GM23338 (cell line): ENCODE results near the gene TP53. TPM values are rescaled to one million over a fixed set of nuclear protein-coding genes. Genes with fewer than 3 reads are reported as not detected.

ENCODE experiments used
- ATAC-seq: fragments of 200-7000 bp; cut with Tn5 transposase; 3 replicates; pipeline ENCODE4 v1.9.1; 2020
- DNase-seq: peaks from one replicate; pipeline ENCODE4 v3.0.0-alpha.2; 2015; ENCODE audit warnings: low spot score
- H2AFZ ChIP-seq: fragments of 200-600 bp; sonication (generic); 2 replicates; pipeline ENCODE4 v1.8.0; 2016; ENCODE audit warnings: antibody characterized with exemption, mild to moderate bottlenecking, moderate library complexity
- H3F3A ChIP-seq: fragments of 200-600 bp; sonication (generic); replicated peaks from 2 replicates; pipeline ENCODE4 v1.8.0; 2017; ENCODE audit warnings: antibody characterized with exemption, mixed run types, low read depth
- H3K27ac ChIP-seq: fragments of 200-600 bp; sonication (generic); 2 replicates; pipeline ENCODE4 v1.6.1; 2016; ENCODE audit warnings: low read depth
- H3K27me3 ChIP-seq: fragments of 200-600 bp; sonication (generic); 2 replicates; pipeline ENCODE4 v1.8.0; 2016; ENCODE audit warnings: mild to moderate bottlenecking, mixed run types, moderate library complexity; ENCODE audit not compliant: insufficient read depth
- H3K36me3 ChIP-seq: fragments of 200-600 bp; sonication (generic); 2 replicates; pipeline ENCODE4 v1.8.0; 2016; ENCODE audit warnings: mild to moderate bottlenecking; ENCODE audit not compliant: insufficient read depth
- H3K4me1 ChIP-seq: fragments of 200-600 bp; sonication (generic); 2 replicates; pipeline ENCODE4 v1.8.0; 2016; ENCODE audit warnings: mild to moderate bottlenecking, moderate library complexity; ENCODE audit not compliant: insufficient read depth
- H3K4me2 ChIP-seq: fragments of 200-600 bp; sonication (generic); 2 replicates; pipeline ENCODE4 v1.7.1; 2017; ENCODE audit warnings: mixed run types
- H3K4me3 ChIP-seq: fragments of 200-600 bp; sonication (generic); 2 replicates; pipeline ENCODE4 v1.6.1; 2016; ENCODE audit warnings: mixed run types
- H3K79me2 ChIP-seq: fragments of 200-600 bp; sonication (generic); replicated peaks from 2 replicates; pipeline ENCODE4 v1.8.0; 2017; ENCODE audit warnings: mild to moderate bottlenecking; ENCODE audit not compliant: insufficient read depth
- H3K9me2 ChIP-seq: fragments of 200-600 bp; sonication (generic); 2 replicates; pipeline ENCODE4 v1.8.0; 2017; ENCODE audit not compliant: insufficient read depth
- H4K20me1 ChIP-seq: fragments of 200-600 bp; sonication (generic); replicated peaks from 2 replicates; pipeline ENCODE4 v1.8.0; 2017; ENCODE audit warnings: mild to moderate bottlenecking; ENCODE audit not compliant: insufficient read depth
- H3K27ac Mint-ChIP-seq: 2 replicates; pipeline ENCODE4 v1.8.0; 2020; ENCODE audit warnings: inconsistent platforms, mild to moderate bottlenecking, moderate library complexity, mixed read lengths
- H3K27me3 Mint-ChIP-seq: 3 replicates; pipeline ENCODE4 v1.8.0; 2022; ENCODE audit warnings: low read depth, mild to moderate bottlenecking, moderate library complexity, mixed read lengths, inconsistent platforms; ENCODE audit not compliant: insufficient read depth, poor library complexity
- H3K36me3 Mint-ChIP-seq: 3 replicates; pipeline ENCODE4 v1.8.0; 2021; ENCODE audit warnings: low read depth, mild to moderate bottlenecking, inconsistent platforms, moderate library complexity, mixed read lengths
- H3K4me1 Mint-ChIP-seq: 3 replicates; pipeline ENCODE4 v1.8.0; 2020; ENCODE audit warnings: mild to moderate bottlenecking, inconsistent platforms, mixed read lengths
- H3K4me3 Mint-ChIP-seq: 3 replicates; pipeline ENCODE4 v1.8.0; 2021; ENCODE audit warnings: moderate library complexity, mild to moderate bottlenecking, inconsistent platforms, mixed read lengths
- H3K9me3 Mint-ChIP-seq: 3 replicates; pipeline ENCODE4 v1.8.0; 2020; ENCODE audit warnings: moderate library complexity, mild to moderate bottlenecking, inconsistent platforms, mixed read lengths
- CREB1 ChIP-seq: fragments of 250-450 bp; sonication (Bioruptor Pico); IDR thresholded peaks from 2 replicates; pipeline ENCODE4 v1.5.0; 2020; ENCODE audit warnings: low read depth, mild to moderate bottlenecking, moderate library complexity
- EZH2 ChIP-seq: fragments of 200-600 bp; sonication (generic); IDR thresholded peaks from one replicate; pipeline ENCODE4 v1.8.0; 2017; ENCODE audit warnings: antibody characterized with exemption, mild to moderate bottlenecking, low read depth; ENCODE audit not compliant: unreplicated experiment
- EZH2phosphoT487 ChIP-seq: fragments of 200-600 bp; sonication (generic); IDR thresholded peaks from one replicate; pipeline ENCODE4 v1.8.1; 2018; ENCODE audit warnings: antibody characterized with exemption; ENCODE audit not compliant: unreplicated experiment
- JUNB ChIP-seq: IDR thresholded peaks from one replicate; pipeline ENCODE4 v1.6.1; 2016; ENCODE audit warnings: antibody characterized with exemption; ENCODE audit not compliant: unreplicated experiment
- NANOG ChIP-seq: IDR thresholded peaks from 2 replicates; pipeline ENCODE4 v1.6.1; 2016; ENCODE audit warnings: antibody characterized with exemption, borderline replicate concordance
- POLR2AphosphoS5 ChIP-seq: IDR thresholded peaks from 2 replicates; pipeline ENCODE4 v1.6.1; 2016; ENCODE audit warnings: antibody characterized with exemption, low read depth
- STAT1 ChIP-seq: IDR thresholded peaks from one replicate; pipeline ENCODE4 v1.6.1; 2016; ENCODE audit warnings: antibody characterized with exemption; ENCODE audit not compliant: unreplicated experiment
- ZNF114 ChIP-seq: fragments of 250-450 bp; sonication (Bioruptor Pico); IDR thresholded peaks from 2 replicates; pipeline ENCODE4 v1.5.0; 2020; ENCODE audit warnings: mild to moderate bottlenecking, moderate library complexity
- ZNF331 ChIP-seq: fragments of 250-450 bp; sonication (Bioruptor Pico); IDR thresholded peaks from 2 replicates; pipeline ENCODE4 v1.5.0; 2020; ENCODE audit warnings: low read depth, mild to moderate bottlenecking, moderate library complexity
- polyA plus RNA-seq: library from polyadenylated mRNA; unstranded; fragments of >200 nt; fragmentation: Nextera tagmentation; extraction: Ambion mirVana; gene quantifications from 2 replicates; pipeline ENCODE4 v1.2.1, GENCODE V29; 2016
- total RNA-seq: library from RNA; depleted of rRNA; stranded (reverse); fragments of >200 nt; shearing (Covaris generic); gene quantifications from 2 replicates; pipeline ENCODE4 v1.2.3, GENCODE V29; 2014
- TF ChIP-seq, protein P1 (sequence below): IDR thresholded peaks from 2 replicates; pipeline ENCODE4 v1.6.1; 2016; ENCODE audit warnings: antibody characterized with exemption
- TF ChIP-seq, protein P2 (sequence below): fragments of 250-450 bp; sonication (Bioruptor Pico); IDR thresholded peaks from 2 replicates; pipeline ENCODE4 v1.5.0; 2020; ENCODE audit warnings: mild to moderate bottlenecking, moderate library complexity
- TF ChIP-seq, protein P3 (sequence below): IDR thresholded peaks from one replicate; pipeline ENCODE4 v1.6.1; 2018; ENCODE audit warnings: antibody characterized with exemption; ENCODE audit not compliant: unreplicated experiment
- TF ChIP-seq, protein P4 (sequence below), 2 experiments: fragments of 200-600 bp in 1 of 2; sonication (generic) in 1 of 2; conservative IDR thresholded peaks; 2 replicates each; pipeline versions ENCODE4 v1.5.1 to v1.6.1; 2016 to 2017; ENCODE audit warnings: antibody characterized with exemption in 2 of 2, low read depth in 2 of 2, mild to moderate bottlenecking in 2 of 2, moderate library complexity in 1 of 2

The TP53 gene
- total and polyA plus RNA-seq, 2 experiments from 2014 or later, result 119 to 154 TPM

DNA sequence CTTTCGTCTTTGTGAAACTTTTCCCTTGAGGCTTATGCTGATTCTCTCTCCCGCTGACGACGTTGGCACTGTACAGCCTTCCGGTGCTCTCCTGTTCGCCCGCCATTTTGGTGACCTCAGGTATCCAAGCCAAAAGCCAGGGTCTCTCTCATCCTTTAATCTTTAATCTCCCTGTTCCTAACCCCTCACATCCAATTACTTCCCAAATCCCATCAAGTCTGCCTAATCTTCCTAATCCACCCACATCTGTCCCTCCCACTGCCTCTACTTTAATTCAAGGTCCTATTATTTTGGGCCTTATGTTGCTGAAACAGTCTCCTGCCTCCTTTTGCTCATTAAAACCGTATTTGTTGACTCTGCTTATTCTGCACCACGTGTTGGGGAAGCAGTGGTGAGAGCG lies 8.3 kb upstream of the TP53 start:
- Histone ChIP-seq H3K4me2 (no peak overlapping the region), H4K20me1 (no peaks in the 10 kb centered on the region), H3K79me2 (no peaks in the 10 kb centered on the region), H3K4me3 (no peak overlapping the region), H3K9me2 (no peaks in the 10 kb centered on the region), H3F3A (no peaks in the 10 kb centered on the region), H3K36me3 (no peaks in the 10 kb centered on the region), H3K27ac (no peak overlapping the region), H3K27me3 (no peaks in the 10 kb centered on the region), H3K4me1 (no peaks in the 10 kb centered on the region), H2AFZ (no peak overlapping the region)
- peaks cover 29% of the 10 kb centered on the region for H3K36me3 Mint-ChIP-seq
- no peaks in the 10 kb centered on the region; the same call in 2 of the 3 replicates for H3K9me3 Mint-ChIP-seq
- H3K4me3 Mint-ChIP-seq, result no peak overlapping the region; the same call in 2 of the 3 replicates
- no peak for ATAC-seq
- H3K4me1 Mint-ChIP-seq, result no peaks in the 10 kb centered on the region
- DNase-seq, result no peak
- TF ChIP-seq POLR2AphosphoS5, result no peak
- TF ChIP-seq CREB1 (CRISPR knock-in tag), result no peak
- TF ChIP-seq EZH2, result no peak
- no peak for TF ChIP-seq EZH2phosphoT487
- no peak for TF ChIP-seq NANOG
- TF ChIP-seq JUNB, result no peak
- no peak for TF ChIP-seq ZNF331 (CRISPR knock-in tag)
- TF ChIP-seq, protein P1, sequence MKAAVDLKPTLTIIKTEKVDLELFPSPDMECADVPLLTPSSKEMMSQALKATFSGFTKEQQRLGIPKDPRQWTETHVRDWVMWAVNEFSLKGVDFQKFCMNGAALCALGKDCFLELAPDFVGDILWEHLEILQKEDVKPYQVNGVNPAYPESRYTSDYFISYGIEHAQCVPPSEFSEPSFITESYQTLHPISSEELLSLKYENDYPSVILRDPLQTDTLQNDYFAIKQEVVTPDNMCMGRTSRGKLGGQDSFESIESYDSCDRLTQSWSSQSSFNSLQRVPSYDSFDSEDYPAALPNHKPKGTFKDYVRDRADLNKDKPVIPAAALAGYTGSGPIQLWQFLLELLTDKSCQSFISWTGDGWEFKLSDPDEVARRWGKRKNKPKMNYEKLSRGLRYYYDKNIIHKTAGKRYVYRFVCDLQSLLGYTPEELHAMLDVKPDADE, result no peak
- no peak for TF ChIP-seq STAT1
- TF ChIP-seq, protein P2, sequence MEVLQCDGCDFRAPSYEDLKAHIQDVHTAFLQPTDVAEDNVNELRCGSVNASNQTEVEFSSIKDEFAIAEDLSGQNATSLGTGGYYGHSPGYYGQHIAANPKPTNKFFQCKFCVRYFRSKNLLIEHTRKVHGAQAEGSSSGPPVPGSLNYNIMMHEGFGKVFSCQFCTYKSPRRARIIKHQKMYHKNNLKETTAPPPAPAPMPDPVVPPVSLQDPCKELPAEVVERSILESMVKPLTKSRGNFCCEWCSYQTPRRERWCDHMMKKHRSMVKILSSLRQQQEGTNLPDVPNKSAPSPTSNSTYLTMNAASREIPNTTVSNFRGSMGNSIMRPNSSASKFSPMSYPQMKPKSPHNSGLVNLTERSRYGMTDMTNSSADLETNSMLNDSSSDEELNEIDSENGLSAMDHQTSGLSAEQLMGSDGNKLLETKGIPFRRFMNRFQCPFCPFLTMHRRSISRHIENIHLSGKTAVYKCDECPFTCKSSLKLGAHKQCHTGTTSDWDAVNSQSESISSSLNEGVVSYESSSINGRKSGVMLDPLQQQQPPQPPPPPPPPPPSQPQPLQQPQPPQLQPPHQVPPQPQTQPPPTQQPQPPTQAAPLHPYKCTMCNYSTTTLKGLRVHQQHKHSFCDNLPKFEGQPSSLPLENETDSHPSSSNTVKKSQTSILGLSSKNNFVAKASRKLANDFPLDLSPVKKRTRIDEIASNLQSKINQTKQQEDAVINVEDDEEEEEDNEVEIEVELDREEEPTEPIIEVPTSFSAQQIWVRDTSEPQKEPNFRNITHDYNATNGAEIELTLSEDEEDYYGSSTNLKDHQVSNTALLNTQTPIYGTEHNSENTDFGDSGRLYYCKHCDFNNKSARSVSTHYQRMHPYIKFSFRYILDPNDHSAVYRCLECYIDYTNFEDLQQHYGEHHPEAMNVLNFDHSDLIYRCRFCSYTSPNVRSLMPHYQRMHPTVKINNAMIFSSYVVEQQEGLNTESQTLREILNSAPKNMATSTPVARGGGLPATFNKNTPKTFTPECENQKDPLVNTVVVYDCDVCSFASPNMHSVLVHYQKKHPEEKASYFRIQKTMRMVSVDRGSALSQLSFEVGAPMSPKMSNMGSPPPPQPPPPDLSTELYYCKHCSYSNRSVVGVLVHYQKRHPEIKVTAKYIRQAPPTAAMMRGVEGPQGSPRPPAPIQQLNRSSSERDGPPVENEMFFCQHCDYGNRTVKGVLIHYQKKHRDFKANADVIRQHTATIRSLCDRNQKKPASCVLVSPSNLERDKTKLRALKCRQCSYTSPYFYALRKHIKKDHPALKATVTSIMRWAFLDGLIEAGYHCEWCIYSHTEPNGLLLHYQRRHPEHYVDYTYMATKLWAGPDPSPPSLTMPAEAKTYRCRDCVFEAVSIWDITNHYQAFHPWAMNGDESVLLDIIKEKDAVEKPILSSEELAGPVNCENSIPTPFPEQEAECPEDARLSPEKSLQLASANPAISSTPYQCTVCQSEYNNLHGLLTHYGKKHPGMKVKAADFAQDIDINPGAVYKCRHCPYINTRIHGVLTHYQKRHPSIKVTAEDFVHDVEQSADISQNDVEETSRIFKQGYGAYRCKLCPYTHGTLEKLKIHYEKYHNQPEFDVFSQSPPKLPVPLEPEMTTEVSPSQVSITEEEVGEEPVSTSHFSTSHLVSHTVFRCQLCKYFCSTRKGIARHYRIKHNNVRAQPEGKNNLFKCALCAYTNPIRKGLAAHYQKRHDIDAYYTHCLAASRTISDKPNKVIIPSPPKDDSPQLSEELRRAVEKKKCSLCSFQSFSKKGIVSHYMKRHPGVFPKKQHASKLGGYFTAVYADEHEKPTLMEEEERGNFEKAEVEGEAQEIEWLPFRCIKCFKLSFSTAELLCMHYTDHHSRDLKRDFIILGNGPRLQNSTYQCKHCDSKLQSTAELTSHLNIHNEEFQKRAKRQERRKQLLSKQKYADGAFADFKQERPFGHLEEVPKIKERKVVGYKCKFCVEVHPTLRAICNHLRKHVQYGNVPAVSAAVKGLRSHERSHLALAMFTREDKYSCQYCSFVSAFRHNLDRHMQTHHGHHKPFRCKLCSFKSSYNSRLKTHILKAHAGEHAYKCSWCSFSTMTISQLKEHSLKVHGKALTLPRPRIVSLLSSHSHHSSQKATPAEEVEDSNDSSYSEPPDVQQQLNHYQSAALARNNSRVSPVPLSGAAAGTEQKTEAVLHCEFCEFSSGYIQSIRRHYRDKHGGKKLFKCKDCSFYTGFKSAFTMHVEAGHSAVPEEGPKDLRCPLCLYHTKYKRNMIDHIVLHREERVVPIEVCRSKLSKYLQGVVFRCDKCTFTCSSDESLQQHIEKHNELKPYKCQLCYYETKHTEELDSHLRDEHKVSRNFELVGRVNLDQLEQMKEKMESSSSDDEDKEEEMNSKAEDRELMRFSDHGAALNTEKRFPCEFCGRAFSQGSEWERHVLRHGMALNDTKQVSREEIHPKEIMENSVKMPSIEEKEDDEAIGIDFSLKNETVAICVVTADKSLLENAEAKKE, result no peak
- TF ChIP-seq, protein P3, sequence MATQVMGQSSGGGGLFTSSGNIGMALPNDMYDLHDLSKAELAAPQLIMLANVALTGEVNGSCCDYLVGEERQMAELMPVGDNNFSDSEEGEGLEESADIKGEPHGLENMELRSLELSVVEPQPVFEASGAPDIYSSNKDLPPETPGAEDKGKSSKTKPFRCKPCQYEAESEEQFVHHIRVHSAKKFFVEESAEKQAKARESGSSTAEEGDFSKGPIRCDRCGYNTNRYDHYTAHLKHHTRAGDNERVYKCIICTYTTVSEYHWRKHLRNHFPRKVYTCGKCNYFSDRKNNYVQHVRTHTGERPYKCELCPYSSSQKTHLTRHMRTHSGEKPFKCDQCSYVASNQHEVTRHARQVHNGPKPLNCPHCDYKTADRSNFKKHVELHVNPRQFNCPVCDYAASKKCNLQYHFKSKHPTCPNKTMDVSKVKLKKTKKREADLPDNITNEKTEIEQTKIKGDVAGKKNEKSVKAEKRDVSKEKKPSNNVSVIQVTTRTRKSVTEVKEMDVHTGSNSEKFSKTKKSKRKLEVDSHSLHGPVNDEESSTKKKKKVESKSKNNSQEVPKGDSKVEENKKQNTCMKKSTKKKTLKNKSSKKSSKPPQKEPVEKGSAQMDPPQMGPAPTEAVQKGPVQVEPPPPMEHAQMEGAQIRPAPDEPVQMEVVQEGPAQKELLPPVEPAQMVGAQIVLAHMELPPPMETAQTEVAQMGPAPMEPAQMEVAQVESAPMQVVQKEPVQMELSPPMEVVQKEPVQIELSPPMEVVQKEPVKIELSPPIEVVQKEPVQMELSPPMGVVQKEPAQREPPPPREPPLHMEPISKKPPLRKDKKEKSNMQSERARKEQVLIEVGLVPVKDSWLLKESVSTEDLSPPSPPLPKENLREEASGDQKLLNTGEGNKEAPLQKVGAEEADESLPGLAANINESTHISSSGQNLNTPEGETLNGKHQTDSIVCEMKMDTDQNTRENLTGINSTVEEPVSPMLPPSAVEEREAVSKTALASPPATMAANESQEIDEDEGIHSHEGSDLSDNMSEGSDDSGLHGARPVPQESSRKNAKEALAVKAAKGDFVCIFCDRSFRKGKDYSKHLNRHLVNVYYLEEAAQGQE, result no peak
- TF ChIP-seq, protein P4, sequence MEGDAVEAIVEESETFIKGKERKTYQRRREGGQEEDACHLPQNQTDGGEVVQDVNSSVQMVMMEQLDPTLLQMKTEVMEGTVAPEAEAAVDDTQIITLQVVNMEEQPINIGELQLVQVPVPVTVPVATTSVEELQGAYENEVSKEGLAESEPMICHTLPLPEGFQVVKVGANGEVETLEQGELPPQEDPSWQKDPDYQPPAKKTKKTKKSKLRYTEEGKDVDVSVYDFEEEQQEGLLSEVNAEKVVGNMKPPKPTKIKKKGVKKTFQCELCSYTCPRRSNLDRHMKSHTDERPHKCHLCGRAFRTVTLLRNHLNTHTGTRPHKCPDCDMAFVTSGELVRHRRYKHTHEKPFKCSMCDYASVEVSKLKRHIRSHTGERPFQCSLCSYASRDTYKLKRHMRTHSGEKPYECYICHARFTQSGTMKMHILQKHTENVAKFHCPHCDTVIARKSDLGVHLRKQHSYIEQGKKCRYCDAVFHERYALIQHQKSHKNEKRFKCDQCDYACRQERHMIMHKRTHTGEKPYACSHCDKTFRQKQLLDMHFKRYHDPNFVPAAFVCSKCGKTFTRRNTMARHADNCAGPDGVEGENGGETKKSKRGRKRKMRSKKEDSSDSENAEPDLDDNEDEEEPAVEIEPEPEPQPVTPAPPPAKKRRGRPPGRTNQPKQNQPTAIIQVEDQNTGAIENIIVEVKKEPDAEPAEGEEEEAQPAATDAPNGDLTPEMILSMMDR (conservative IDR thresholded peaks at IDR 0.05; ENCODE audit: low read depth in 2 of 2), result no peak
- TF ChIP-seq ZNF114 (CRISPR knock-in tag), result no peak
- H3K27ac Mint-ChIP-seq, result peak overlapping the region; percentile 52
- H3K27me3 Mint-ChIP-seq, result peaks cover 14% of the 10 kb centered on the region
